Activated naive CD8-positive, alpha-beta T cell treated with anti-CD3 and anti-CD28 coated beads, Interleukin-2, amount 10 ng/mL, durations not matched to agents 7 days and 5 days (primary cell): ENCODE data around the gene CEND1. TPM values are rescaled to one million over a fixed set of nuclear protein-coding genes. Genes with fewer than 3 reads are reported as not detected.
"Not testable (repeated sequence)": the region's sequence is repeated elsewhere in the genome, so short reads cannot be mapped to it uniquely, and the experiment has no call there.

Experiments used
- ATAC-seq: fragments of 150-1000 bp; cut with Tn5 transposase; one replicate; pipeline ENCODE4 v1.10.0; 2021; ENCODE audit warnings: low read depth, moderate library complexity
- POLR2A ChIA-PET: fragments of 350-600 bp; sonication (Branson Sonifier 250); formaldehyde crosslinking; loops from one replicate; lab custom pipeline; 2021; ENCODE audit warnings: antibody characterized with exemption; lab: Charles Lee
- DNase-seq: peaks from one replicate; pipeline ENCODE4 v3.0.0; 2021
- H3K27ac Mint-ChIP-seq: one replicate; pipeline ENCODE4 v1.8.0; 2022; ENCODE audit warnings: mild to moderate bottlenecking, mixed read lengths
- H3K27me3 Mint-ChIP-seq: one replicate; pipeline ENCODE4 v1.8.0; 2022; ENCODE audit warnings: mild to moderate bottlenecking, moderate library complexity, mixed read lengths
- H3K36me3 Mint-ChIP-seq: one replicate; pipeline ENCODE4 v1.8.0; 2021; ENCODE audit warnings: mild to moderate bottlenecking, mixed read lengths
- H3K4me1 Mint-ChIP-seq: one replicate; pipeline ENCODE4 v1.8.0; 2021; ENCODE audit warnings: mixed read lengths
- H3K4me3 Mint-ChIP-seq: one replicate; pipeline ENCODE4 v1.8.0; 2022; ENCODE audit warnings: mild to moderate bottlenecking, moderate library complexity, mixed read lengths
- H3K9me3 Mint-ChIP-seq: one replicate; pipeline ENCODE4 v1.8.0; 2021; ENCODE audit warnings: mixed read lengths
- total RNA-seq, 2 experiments: library from RNA; stranded (reverse); gene quantifications; one replicate each; pipeline ENCODE4 v1.2.3, GENCODE V29; 2021

CEND1 gene
- total RNA-seq, 2 experiments from 2014 or later, result 0.37 TPM; not detected in 1

DNA sequence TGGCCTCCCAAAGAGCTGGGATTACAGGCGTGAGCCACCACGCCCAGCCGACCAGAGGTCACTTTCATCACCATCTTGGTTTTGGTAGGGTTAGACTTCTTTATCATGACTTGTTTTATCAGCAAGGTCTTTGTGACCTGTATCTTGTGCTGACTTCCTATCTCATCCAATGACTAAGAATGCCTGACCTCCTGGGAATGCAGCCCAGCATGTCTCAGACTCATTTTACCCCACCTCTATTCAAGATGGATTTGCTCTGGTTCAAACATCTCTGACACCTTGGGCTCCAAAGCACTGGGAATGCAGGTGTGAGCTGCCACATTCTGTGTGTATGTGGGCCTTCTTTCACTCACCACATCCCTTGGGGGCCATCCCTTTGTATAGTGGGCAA, 47.7 kb downstream of the CEND1 start:
- Mint-ChIP-seq H3K36me3 (no peaks in the 10 kb centered on the region), H3K9me3 (no peaks in the 10 kb centered on the region), H3K4me1 (peaks cover 14% of the 10 kb centered on the region), H3K27ac (no peak overlapping the region), H3K27me3 (peaks cover 8% of the 10 kb centered on the region), H3K4me3 (no peak overlapping the region)
- ATAC-seq (no peak), DNase-seq (no peak)
- POLR2A ChIA-PET, result no interaction called here

DNA sequence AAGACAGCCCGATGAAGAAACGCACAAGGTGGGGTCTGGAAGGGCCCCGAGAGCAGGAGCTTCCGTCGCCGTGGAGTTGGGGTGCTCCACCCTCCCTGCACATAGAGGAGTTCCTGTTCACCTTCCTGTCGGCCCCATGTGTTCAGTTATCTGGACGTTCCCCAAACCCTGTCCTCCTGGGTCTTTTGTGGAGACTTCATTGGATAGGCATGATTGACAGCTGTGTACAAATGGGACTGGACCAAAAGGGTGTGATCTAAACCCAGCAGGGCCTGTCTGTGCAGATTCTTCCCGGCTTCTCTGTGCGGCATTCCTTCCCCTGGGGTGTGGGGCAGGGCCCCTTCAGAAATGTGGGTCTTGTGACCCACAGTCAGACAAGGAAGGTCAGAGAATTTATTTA, 52.0 kb downstream of the CEND1 start:
- peak; percentile 53 for ATAC-seq
- peak; percentile 33 for DNase-seq
- not testable (repeated sequence) for H3K27me3 Mint-ChIP-seq, H3K36me3 Mint-ChIP-seq, H3K9me3 Mint-ChIP-seq
- peaks cover 15% of the 10 kb centered on the region for H3K4me1 Mint-ChIP-seq
- POLR2A ChIA-PET, result interaction anchor here (0.6 to 1.3 kb wide), 5 partner anchors 9 to 313 kb away, joined by 3 to 4 read pairs (median 3); partner anchors contain the start of genes IRF7 and TALDO1
- H3K27ac Mint-ChIP-seq, result peak overlapping the region; percentile 68
- peak overlapping the region; percentile 65 for H3K4me3 Mint-ChIP-seq

GRCh38 chr11:737366-737765, 52.5 kb downstream of the CEND1 start:
- Mint-ChIP-seq H3K36me3 (no peaks in the 10 kb centered on the region), H3K27me3 (peaks cover 8% of the 10 kb centered on the region), H3K27ac (peak overlapping the region; percentile 68), H3K9me3 (peaks cover 2% of the 10 kb centered on the region), H3K4me1 (peaks cover 15% of the 10 kb centered on the region), H3K4me3 (peak overlapping the region; percentile 65)
- DNase-seq, result no peak
- POLR2A ChIA-PET, result interaction anchor here (0.7 to 1.3 kb wide), 4 partner anchors 9 to 121 kb away, joined by 3 to 4 read pairs (median 3); partner anchors contain the start of genes IRF7 and TALDO1
- peak; percentile 41 for ATAC-seq

Other genes starting within 250 kb of the CEND1 start
- 1 to 10 TPM; 2.5 to 2.7 TPM for gene LMNTD2, start 229.4 kb downstream of the CEND1 start, total RNA-seq
- gene RASSF7, start 229.1 kb downstream of the CEND1 start, total RNA-seq, result 10 to 100 TPM; 36.5 to 41.0 TPM
- gene PHRF1, start 213.6 kb downstream of the CEND1 start, total RNA-seq, result 10 to 100 TPM; 55.4 to 58.9 TPM
- gene IRF7, start 174.1 kb downstream of the CEND1 start, total RNA-seq, result 100 to 1,000 TPM; 160 to 165 TPM
- gene CDHR5, start 165.1 kb downstream of the CEND1 start, total RNA-seq, result not detected
- gene SCT, start 162.9 kb downstream of the CEND1 start, total RNA-seq, result not detected
- gene DRD4, start 152.8 kb downstream of the CEND1 start, total RNA-seq, result under 1 TPM; 0.51 to 0.72 TPM
- 10 to 100 TPM; 33.1 to 36.0 TPM for gene DEAF1, start 94.9 kb downstream of the CEND1 start, total RNA-seq
- gene TMEM80, start 94.3 kb downstream of the CEND1 start, total RNA-seq, result 10 to 100 TPM; 38.9 to 39.7 TPM
- 10 to 100 TPM; 19.0 to 24.5 TPM for gene EPS8L2, start 83.9 kb downstream of the CEND1 start, total RNA-seq
- gene TALDO1, start 42.6 kb downstream of the CEND1 start, total RNA-seq, result 100 to 1,000 TPM; 199 to 206 TPM
- 10 to 100 TPM; 59.8 to 62.4 TPM for gene GATD1, start 12.6 kb downstream of the CEND1 start, total RNA-seq
- 10 to 100 TPM; 35.1 to 35.8 TPM for gene SLC25A22, start 8.2 kb upstream of the CEND1 start, total RNA-seq
- gene PIDD1, start 15.1 kb upstream of the CEND1 start, total RNA-seq, result 10 to 100 TPM; 53.4 to 53.6 TPM
- 1,000 to 10,000 TPM; 2,888 to 3,019 TPM for gene RPLP2, start 19.9 kb upstream of the CEND1 start, total RNA-seq
- 100 to 1,000 TPM; 110 to 125 TPM for gene PNPLA2, start 28.8 kb upstream of the CEND1 start, total RNA-seq
- gene CRACR2B, start 37.8 kb upstream of the CEND1 start, total RNA-seq, result 10 to 100 TPM; 10.5 to 11.2 TPM
- gene CD151, start 42.9 kb upstream of the CEND1 start, total RNA-seq, result 10 to 100 TPM; 36.4 to 37.4 TPM
- 10 to 100 TPM; 76.7 to 78.9 TPM for gene POLR2L, start 52.4 kb upstream of the CEND1 start, total RNA-seq
- 10 to 100 TPM; 19.0 to 20.3 TPM for gene TSPAN4, start 52.8 kb upstream of the CEND1 start, total RNA-seq
- gene CHID1, start 120.7 kb upstream of the CEND1 start, total RNA-seq, result 10 to 100 TPM; 39.7 to 47.9 TPM
- 10 to 100 TPM; 49.1 to 52.1 TPM for gene AP2A2, start 135.8 kb upstream of the CEND1 start, total RNA-seq
- not detected for gene MUC6, start 246.6 kb upstream of the CEND1 start, total RNA-seq